Endodermal cell (in vitro differentiated cells): Measurements from ENCODE around the gene LRRC28. TPM values are rescaled to one million over a fixed set of nuclear protein-coding genes. Genes with fewer than 3 reads are reported as not detected.

Source experiments
- DNase-seq: peaks from one replicate; pipeline ENCODE4 v3.0.0-alpha.2; 2017
- H3K27ac ChIP-seq: 2 replicates; pipeline ENCODE4 v1.5.1; 2013; ENCODE audit warnings: mild to moderate bottlenecking, low read depth, low read length, moderate library complexity
- H3K27me3 ChIP-seq: 2 replicates; pipeline ENCODE4 v1.6.1; 2013; ENCODE audit warnings: mild to moderate bottlenecking, low read length, moderate library complexity; ENCODE audit not compliant: insufficient read depth, control insufficient read depth, poor library complexity, severe bottlenecking
- H3K36me3 ChIP-seq: 2 replicates; pipeline ENCODE4 v1.7.0; 2013; ENCODE audit warnings: mild to moderate bottlenecking, low read length, moderate library complexity; ENCODE audit not compliant: control insufficient read depth, insufficient read depth
- H3K4me1 ChIP-seq: one replicate; pipeline ENCODE4 v1.7.0; 2013; ENCODE audit warnings: low read length; ENCODE audit not compliant: control insufficient read depth, insufficient read depth
- H3K4me3 ChIP-seq: 2 replicates; pipeline ENCODE4 v1.5.1; 2013; ENCODE audit warnings: mild to moderate bottlenecking, low read length, moderate library complexity
- H3K9ac ChIP-seq: 2 replicates; pipeline ENCODE4 v1.6.1; 2013; ENCODE audit warnings: mild to moderate bottlenecking, low read length, moderate library complexity; ENCODE audit not compliant: poor library complexity, severe bottlenecking; ENCODE audit errors: extremely low read depth
- H3K9me3 ChIP-seq: 2 replicates; pipeline ENCODE4 v1.6.1; 2013; ENCODE audit warnings: mild to moderate bottlenecking, low read length, moderate library complexity; ENCODE audit not compliant: control insufficient read depth
- H3K27ac Mint-ChIP-seq: 2 replicates; pipeline ENCODE4 v1.8.0; 2020; ENCODE audit warnings: mixed read lengths
- H3K27me3 Mint-ChIP-seq: 2 replicates; pipeline ENCODE4 v1.8.0; 2021; ENCODE audit warnings: mild to moderate bottlenecking, mixed read lengths; ENCODE audit not compliant: insufficient read depth
- H3K36me3 Mint-ChIP-seq: 2 replicates; pipeline ENCODE4 v1.8.0; 2020; ENCODE audit warnings: low read depth, mixed read lengths
- H3K4me1 Mint-ChIP-seq: 2 replicates; pipeline ENCODE4 v1.8.0; 2020; ENCODE audit warnings: mixed read lengths
- H3K4me3 Mint-ChIP-seq: 2 replicates; pipeline ENCODE4 v1.8.0; 2020; ENCODE audit warnings: mild to moderate bottlenecking, moderate library complexity, mixed read lengths
- H3K9me3 Mint-ChIP-seq: 2 replicates; pipeline ENCODE4 v1.8.0; 2020; ENCODE audit warnings: mild to moderate bottlenecking, mixed read lengths
- CTCF ChIP-seq: fragments of 200-600 bp; sonication (generic); conservative IDR thresholded peaks from 2 replicates; pipeline ENCODE4 v1.5.0; 2021; ENCODE audit warnings: antibody characterized with exemption, mild to moderate bottlenecking
- WGBS, 2 experiments: methylation state at CpG; one replicate each; pipeline versions ENCODE4 v1.1.5 to v1.1.7; 2013; ENCODE audit warnings: missing lambda C conversion rate in 2 of 2, mixed read lengths in 1 of 2; ENCODE audit not compliant: insufficient coverage in 1 of 2, insufficient read length in 1 of 2; 5-methylcytosine and 5-hydroxymethylcytosine counted together
- total RNA-seq, 2 donors: library from RNA; stranded (reverse); fragmentation: NEBNext Ultra II Directional in 1 of 2; extraction: Animal tissue kit (Norgen Biotek cat#: 25700) in 1 of 2; gene quantifications; 2 replicates in 1 of 2; 3 replicates in 1 of 2; pipeline ENCODE4 v1.2.1, GENCODE V29; 2021

The LRRC28 gene
- total RNA-seq, 2 donors from 2014 or later = 26.1 to 35.5 TPM

GRCh38 chr15:99348412-99348811, 97.1 kb downstream of the LRRC28 start:
- peaks cover 5% of the 10 kb centered on the region for H3K9me3 Mint-ChIP-seq
- no peak for TF ChIP-seq CTCF
- H3K27me3 ChIP-seq = no peaks in the 10 kb centered on the region
- H3K9me3 ChIP-seq = no peaks in the 10 kb centered on the region
- no peak overlapping the region for H3K9ac ChIP-seq
- no peak overlapping the region for H3K4me3 Mint-ChIP-seq
- peaks cover 6% of the 10 kb centered on the region for H3K36me3 Mint-ChIP-seq
- no peak overlapping the region for H3K27ac Mint-ChIP-seq
- H3K27me3 Mint-ChIP-seq = no peaks in the 10 kb centered on the region
- no peaks in the 10 kb centered on the region for H3K4me1 ChIP-seq
- H3K36me3 ChIP-seq = no peaks in the 10 kb centered on the region
- H3K4me1 Mint-ChIP-seq = no peaks in the 10 kb centered on the region
- 93 to 95% methylated on average over 3 of the region's 3 CpGs for WGBS, 2 experiments
- no peak overlapping the region for H3K4me3 ChIP-seq
- no peak for DNase-seq
- no peak overlapping the region for H3K27ac ChIP-seq

GRCh38 chr15:99350408-99350807, 99.1 kb downstream of the LRRC28 start:
- no peaks in the 10 kb centered on the region for H3K27me3 Mint-ChIP-seq

GRCh38 chr15:99359769-99360168, 108.5 kb downstream of the LRRC28 start:
- Histone ChIP-seq H3K4me3 (no peak overlapping the region), H3K4me1 (no peaks in the 10 kb centered on the region), H3K9me3 (no peaks in the 10 kb centered on the region), H3K27ac (no peak overlapping the region), H3K27me3 (no peaks in the 10 kb centered on the region), H3K9ac (no peak overlapping the region), H3K36me3 (no peaks in the 10 kb centered on the region)
- H3K9me3 Mint-ChIP-seq = no peaks in the 10 kb centered on the region
- H3K4me3 Mint-ChIP-seq = no peak overlapping the region
- no peaks in the 10 kb centered on the region for H3K27me3 Mint-ChIP-seq
- no peaks in the 10 kb centered on the region for H3K4me1 Mint-ChIP-seq
- no peak for DNase-seq
- H3K36me3 Mint-ChIP-seq = peaks cover 9% of the 10 kb centered on the region
- TF ChIP-seq CTCF = no peak
- no peak overlapping the region for H3K27ac Mint-ChIP-seq
- WGBS, 2 experiments = 95 to 100% methylated on average over 1 to 2 of the region's 2 CpGs

More at GRCh38 chr15:99350408-99350807, 99.1 kb downstream of the LRRC28 start:
- no peak for DNase-seq
- no peak overlapping the region for H3K4me3 ChIP-seq
- H3K9me3 Mint-ChIP-seq = peaks cover 5% of the 10 kb centered on the region
- H3K9ac ChIP-seq = no peak overlapping the region
- H3K4me3 Mint-ChIP-seq = no peak overlapping the region
- H3K9me3 ChIP-seq = no peaks in the 10 kb centered on the region
- no peak for TF ChIP-seq CTCF
- no peaks in the 10 kb centered on the region for H3K4me1 Mint-ChIP-seq
- peaks cover 9% of the 10 kb centered on the region for H3K36me3 Mint-ChIP-seq
- no peaks in the 10 kb centered on the region for H3K27me3 ChIP-seq
- WGBS, 2 experiments = 99 to 100% methylated on average over 3 of the region's 3 CpGs
- H3K4me1 ChIP-seq = no peaks in the 10 kb centered on the region
- H3K27ac Mint-ChIP-seq = no peak overlapping the region
- no peaks in the 10 kb centered on the region for H3K36me3 ChIP-seq
- no peak overlapping the region for H3K27ac ChIP-seq
